HG03108 (cell line): Measurements from ENCODE around the gene TTC4.

Source experiments
- ATAC-seq: cut with Tn5 transposase; IDR thresholded peaks from one replicate; pipeline ENCODE4 v1.9.1; 2021; ENCODE audit warnings: moderate library complexity; ENCODE audit not compliant: unreplicated experiment

Gene TTC4

GRCh38 chr1:54715493-54716298, at the start of gene TTC4:
Gene TTC4 (plus strand): TSS chr1:54715861. CDS start chr1:54715909, 48 bp downstream.
- ATAC-seq = peak; percentile 99

GRCh38 chr1:54666333-54666732, 49.3 kb upstream of the TTC4 start:
- no peak for ATAC-seq

- ATAC-seq = no peak
Observed at GRCh38 chr1:54667797-54668196, 47.9 kb upstream of the TTC4 start.

- ATAC-seq = no peak
Observed at GRCh38 chr1:54668567-54668966, 47.1 kb upstream of the TTC4 start.

- ATAC-seq = no peak
Observed at GRCh38 chr1:54671985-54672608, 43.6 kb upstream of the TTC4 start.

- ATAC-seq = no peak
Observed at GRCh38 chr1:54678776-54679643, 36.7 kb upstream of the TTC4 start.

- ATAC-seq = no peak
Observed at GRCh38 chr1:54679706-54680105, 36.0 kb upstream of the TTC4 start.

- no peak for ATAC-seq
Observed at GRCh38 chr1:54680387-54680786, 35.3 kb upstream of the TTC4 start.

GRCh38 chr1:54681358-54681757, 34.3 kb upstream of the TTC4 start:
- no peak for ATAC-seq

- ATAC-seq = no peak
Observed at GRCh38 chr1:54683453-54683852, 32.2 kb upstream of the TTC4 start.

GRCh38 chr1:54685335-54685905, 30.2 kb upstream of the TTC4 start:
- ATAC-seq = no peak

GRCh38 chr1:54686155-54686554, 29.5 kb upstream of the TTC4 start:
- no peak for ATAC-seq

- no peak for ATAC-seq
Observed at GRCh38 chr1:54694771-54695170, 20.9 kb upstream of the TTC4 start.

GRCh38 chr1:54695221-54695620, 20.4 kb upstream of the TTC4 start:
- ATAC-seq = no peak

- ATAC-seq = no peak
Observed at GRCh38 chr1:54695764-54696163, 19.9 kb upstream of the TTC4 start.

GRCh38 chr1:54696262-54696661, 19.4 kb upstream of the TTC4 start:
- no peak for ATAC-seq

GRCh38 chr1:54697896-54698295, 17.8 kb upstream of the TTC4 start:
- no peak for ATAC-seq

- ATAC-seq = no peak
Observed at GRCh38 chr1:54698346-54698745, 17.3 kb upstream of the TTC4 start.

- ATAC-seq = no peak
Observed at GRCh38 chr1:54699936-54700525, 15.6 kb upstream of the TTC4 start.

- ATAC-seq = no peak
Observed at GRCh38 chr1:54701066-54701465, 14.6 kb upstream of the TTC4 start.

- no peak for ATAC-seq
Observed at GRCh38 chr1:54701996-54702395, 13.7 kb upstream of the TTC4 start.
